ENCODE data around the gene GRID1.

GRID1 gene

GRCh38 chr10:86232644-86233043 lies 134.0 kb downstream of the GRID1 start:
- Histone ChIP-seq H3K79me2 (ENCODE audit: low read length) (no peaks in the 10 kb centered on the region), H3F3A (ENCODE audit: insufficient read depth, low read length) (no peaks in the 10 kb centered on the region), H4K20me1 (ENCODE audit: insufficient read depth, low read length) (no peaks in the 10 kb centered on the region), H3K9ac (ENCODE audit: low read length) (no peak overlapping the region), H3K4me2 (ENCODE audit: low read depth, low read length) (no peak overlapping the region), H3K9me3 (replicated peaks; ENCODE audit: insufficient read depth, low read length) (no peaks in the 10 kb centered on the region), H3K27me3 (replicated peaks; ENCODE audit: insufficient read depth, low read length) (no peaks in the 10 kb centered on the region), H3K36me3 (replicated peaks; ENCODE audit: insufficient read depth, low read length) (no peaks in the 10 kb centered on the region), H3K27ac (ENCODE audit: low read length) (no peak overlapping the region), H3K4me3 (ENCODE audit: low read length) (no peak overlapping the region), H2AFZ (ENCODE audit: low read length) (no peak overlapping the region), H3K4me1 (ENCODE audit: low read length) (no peaks in the 10 kb centered on the region), H3K9me2 (replicated peaks; ENCODE audit: insufficient read depth, low read length) (no peaks in the 10 kb centered on the region)
- no peak for TF ChIP-seq EZH2 (optimal IDR thresholded peaks at IDR 0.05; ENCODE audit: low read depth, low read length)
- TF ChIP-seq, protein P1, sequence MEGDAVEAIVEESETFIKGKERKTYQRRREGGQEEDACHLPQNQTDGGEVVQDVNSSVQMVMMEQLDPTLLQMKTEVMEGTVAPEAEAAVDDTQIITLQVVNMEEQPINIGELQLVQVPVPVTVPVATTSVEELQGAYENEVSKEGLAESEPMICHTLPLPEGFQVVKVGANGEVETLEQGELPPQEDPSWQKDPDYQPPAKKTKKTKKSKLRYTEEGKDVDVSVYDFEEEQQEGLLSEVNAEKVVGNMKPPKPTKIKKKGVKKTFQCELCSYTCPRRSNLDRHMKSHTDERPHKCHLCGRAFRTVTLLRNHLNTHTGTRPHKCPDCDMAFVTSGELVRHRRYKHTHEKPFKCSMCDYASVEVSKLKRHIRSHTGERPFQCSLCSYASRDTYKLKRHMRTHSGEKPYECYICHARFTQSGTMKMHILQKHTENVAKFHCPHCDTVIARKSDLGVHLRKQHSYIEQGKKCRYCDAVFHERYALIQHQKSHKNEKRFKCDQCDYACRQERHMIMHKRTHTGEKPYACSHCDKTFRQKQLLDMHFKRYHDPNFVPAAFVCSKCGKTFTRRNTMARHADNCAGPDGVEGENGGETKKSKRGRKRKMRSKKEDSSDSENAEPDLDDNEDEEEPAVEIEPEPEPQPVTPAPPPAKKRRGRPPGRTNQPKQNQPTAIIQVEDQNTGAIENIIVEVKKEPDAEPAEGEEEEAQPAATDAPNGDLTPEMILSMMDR (IDR thresholded peaks at IDR 0.05; ENCODE audit: low read length), result no peak
- TF ChIP-seq EZH2phosphoT487 (IDR thresholded peaks at IDR 0.05; ENCODE audit: low read length), result no peak
- no peak for DNase-seq

DNA sequence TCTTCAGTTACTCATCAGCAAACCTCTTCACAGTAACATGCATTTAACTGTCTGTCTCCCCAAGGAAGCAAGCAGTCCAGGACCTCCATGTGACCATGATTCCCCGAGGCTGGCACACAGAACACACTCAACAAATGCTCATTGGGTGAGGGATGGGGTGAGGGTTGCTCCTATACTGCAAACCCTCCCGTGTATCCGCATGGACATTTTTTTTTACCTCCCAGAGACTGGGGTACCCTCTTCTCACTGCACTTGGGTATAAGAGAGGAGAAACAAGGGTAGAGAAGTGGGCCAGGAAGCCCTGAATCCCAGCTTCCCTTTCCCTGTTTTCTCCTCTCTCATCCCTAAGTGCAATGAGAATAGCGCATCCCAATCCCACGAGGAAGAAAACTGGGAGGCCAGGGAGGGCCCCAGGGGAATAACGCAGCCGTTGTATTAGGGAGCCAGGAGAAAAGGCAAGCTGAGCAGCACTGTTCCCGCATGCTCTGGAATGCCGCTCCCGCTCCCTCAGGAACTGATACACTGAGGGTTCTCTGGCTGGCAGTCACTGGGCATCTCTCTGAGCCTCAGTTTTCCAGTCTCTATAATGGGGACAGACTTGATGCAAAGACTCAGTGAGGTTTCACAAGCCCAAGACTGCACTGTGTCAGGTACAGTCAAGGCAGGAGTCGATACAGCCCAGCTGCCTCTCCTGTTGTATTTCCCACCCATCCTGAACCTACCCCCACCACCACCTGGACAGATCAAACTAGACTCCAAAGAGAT lies 134.6 kb downstream of the GRID1 start:
- Histone ChIP-seq H3F3A (ENCODE audit: insufficient read depth, low read length) (no peaks in the 10 kb centered on the region), H3K9me3 (replicated peaks; ENCODE audit: insufficient read depth, low read length) (no peaks in the 10 kb centered on the region), H3K36me3 (replicated peaks; ENCODE audit: insufficient read depth, low read length) (no peaks in the 10 kb centered on the region), H3K4me2 (ENCODE audit: low read depth, low read length) (no peak overlapping the region), H3K27me3 (replicated peaks; ENCODE audit: insufficient read depth, low read length) (no peaks in the 10 kb centered on the region), H3K9me2 (replicated peaks; ENCODE audit: insufficient read depth, low read length) (no peaks in the 10 kb centered on the region), H3K9ac (ENCODE audit: low read length) (no peak overlapping the region), H3K4me3 (ENCODE audit: low read length) (no peak overlapping the region), H3K4me1 (ENCODE audit: low read length) (no peaks in the 10 kb centered on the region), H2AFZ (ENCODE audit: low read length) (no peak overlapping the region), H3K27ac (ENCODE audit: low read length) (no peak overlapping the region), H4K20me1 (ENCODE audit: insufficient read depth, low read length) (no peaks in the 10 kb centered on the region), H3K79me2 (ENCODE audit: low read length) (no peaks in the 10 kb centered on the region)
- no peak for DNase-seq
- TF ChIP-seq EZH2 (optimal IDR thresholded peaks at IDR 0.05; ENCODE audit: low read depth, low read length) (no peak), EZH2phosphoT487 (IDR thresholded peaks at IDR 0.05; ENCODE audit: low read length) (no peak)

- Histone ChIP-seq H3K27ac (ENCODE audit: low read length) (no peak overlapping the region), H3F3A (ENCODE audit: insufficient read depth, low read length) (no peaks in the 10 kb centered on the region), H3K9ac (ENCODE audit: low read length) (no peak overlapping the region), H2AFZ (ENCODE audit: low read length) (no peak overlapping the region), H3K27me3 (replicated peaks; ENCODE audit: insufficient read depth, low read length) (no peaks in the 10 kb centered on the region), H3K4me1 (ENCODE audit: low read length) (no peaks in the 10 kb centered on the region), H3K36me3 (replicated peaks; ENCODE audit: insufficient read depth, low read length) (no peaks in the 10 kb centered on the region), H4K20me1 (ENCODE audit: insufficient read depth, low read length) (no peaks in the 10 kb centered on the region), H3K4me2 (ENCODE audit: low read depth, low read length) (no peak overlapping the region), H3K9me2 (replicated peaks; ENCODE audit: insufficient read depth, low read length) (no peaks in the 10 kb centered on the region), H3K4me3 (ENCODE audit: low read length) (no peak overlapping the region), H3K79me2 (ENCODE audit: low read length) (no peaks in the 10 kb centered on the region), H3K9me3 (replicated peaks; ENCODE audit: insufficient read depth, low read length) (no peaks in the 10 kb centered on the region)
- TF ChIP-seq, protein P1 (IDR thresholded peaks at IDR 0.05; ENCODE audit: low read length), result no peak
- TF ChIP-seq EZH2phosphoT487 (IDR thresholded peaks at IDR 0.05; ENCODE audit: low read length) (no peak), EZH2 (optimal IDR thresholded peaks at IDR 0.05; ENCODE audit: low read depth, low read length) (no peak)
- no peak for DNase-seq
Measured at GRCh38 chr10:86230557-86231180, 135.9 kb downstream of the GRID1 start.
